ENCODE data around the gene USP11. TPM values are rescaled to one million over a fixed set of nuclear protein-coding genes. Genes with fewer than 3 reads are reported as not detected.

The USP11 gene
- total RNA-seq, 2 donors from 2014 or later = 113 to 214 TPM

DNA sequence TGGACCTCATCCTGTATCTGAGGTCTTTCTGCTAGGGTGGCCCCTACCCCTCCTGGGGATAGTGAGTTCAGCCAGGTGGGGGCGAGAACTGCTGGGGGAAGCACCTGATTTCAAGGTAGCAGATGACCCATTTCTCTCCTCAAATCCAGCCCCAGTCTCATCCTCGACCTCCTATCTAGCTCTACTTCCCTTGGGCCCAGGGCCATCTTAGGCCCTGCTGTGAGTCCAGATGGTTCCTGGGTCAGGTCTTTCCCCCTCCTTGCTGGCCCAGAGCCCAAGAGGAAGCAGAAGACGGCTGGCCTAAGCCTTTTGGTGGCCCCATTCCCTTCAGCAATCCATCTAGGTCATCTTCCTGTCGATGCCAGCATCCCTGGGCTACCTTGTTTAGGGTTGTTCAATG, 11.1 kb upstream of the USP11 start:
- Histone ChIP-seq H3K36me3 (ENCODE audit: control insufficient read depth, insufficient read depth, low read length) (peaks cover 35% of the 10 kb centered on the region), H3K9ac (ENCODE audit: extremely low read depth, low read length, poor library complexity, severe bottlenecking) (no peak overlapping the region), H3K27ac (ENCODE audit: low read depth, low read length) (no peak overlapping the region), H3K4me1 (ENCODE audit: control insufficient read depth, insufficient read depth, low read length) (no peaks in the 10 kb centered on the region), H3K9me3 (ENCODE audit: control insufficient read depth, low read length) (no peaks in the 10 kb centered on the region), H3K27me3 (ENCODE audit: control insufficient read depth, insufficient read depth, low read length, poor library complexity, severe bottlenecking) (no peaks in the 10 kb centered on the region), H3K4me3 (ENCODE audit: low read length) (no peak overlapping the region)
- TF ChIP-seq, protein P1, sequence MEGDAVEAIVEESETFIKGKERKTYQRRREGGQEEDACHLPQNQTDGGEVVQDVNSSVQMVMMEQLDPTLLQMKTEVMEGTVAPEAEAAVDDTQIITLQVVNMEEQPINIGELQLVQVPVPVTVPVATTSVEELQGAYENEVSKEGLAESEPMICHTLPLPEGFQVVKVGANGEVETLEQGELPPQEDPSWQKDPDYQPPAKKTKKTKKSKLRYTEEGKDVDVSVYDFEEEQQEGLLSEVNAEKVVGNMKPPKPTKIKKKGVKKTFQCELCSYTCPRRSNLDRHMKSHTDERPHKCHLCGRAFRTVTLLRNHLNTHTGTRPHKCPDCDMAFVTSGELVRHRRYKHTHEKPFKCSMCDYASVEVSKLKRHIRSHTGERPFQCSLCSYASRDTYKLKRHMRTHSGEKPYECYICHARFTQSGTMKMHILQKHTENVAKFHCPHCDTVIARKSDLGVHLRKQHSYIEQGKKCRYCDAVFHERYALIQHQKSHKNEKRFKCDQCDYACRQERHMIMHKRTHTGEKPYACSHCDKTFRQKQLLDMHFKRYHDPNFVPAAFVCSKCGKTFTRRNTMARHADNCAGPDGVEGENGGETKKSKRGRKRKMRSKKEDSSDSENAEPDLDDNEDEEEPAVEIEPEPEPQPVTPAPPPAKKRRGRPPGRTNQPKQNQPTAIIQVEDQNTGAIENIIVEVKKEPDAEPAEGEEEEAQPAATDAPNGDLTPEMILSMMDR (conservative IDR thresholded peaks at IDR 0.05) = no peak
- H3K36me3 Mint-ChIP-seq (ENCODE audit: low read depth) = peaks cover 55% of the 10 kb centered on the region
- DNase-seq = no peak
- no peak overlapping the region for H3K4me3 Mint-ChIP-seq
- 93% methylated on average over 4 of the region's 4 CpGs; no CpG with 5 or more reads in 1 of the 2 experiments for WGBS, 2 experiments (ENCODE audit: insufficient coverage in 1 of 2, insufficient read length in 1 of 2)
- no peak overlapping the region for H3K27ac Mint-ChIP-seq
- no peaks in the 10 kb centered on the region for H3K27me3 Mint-ChIP-seq (ENCODE audit: insufficient read depth)
- peaks cover 26% of the 10 kb centered on the region for H3K4me1 Mint-ChIP-seq
- H3K9me3 Mint-ChIP-seq = no peaks in the 10 kb centered on the region

DNA sequence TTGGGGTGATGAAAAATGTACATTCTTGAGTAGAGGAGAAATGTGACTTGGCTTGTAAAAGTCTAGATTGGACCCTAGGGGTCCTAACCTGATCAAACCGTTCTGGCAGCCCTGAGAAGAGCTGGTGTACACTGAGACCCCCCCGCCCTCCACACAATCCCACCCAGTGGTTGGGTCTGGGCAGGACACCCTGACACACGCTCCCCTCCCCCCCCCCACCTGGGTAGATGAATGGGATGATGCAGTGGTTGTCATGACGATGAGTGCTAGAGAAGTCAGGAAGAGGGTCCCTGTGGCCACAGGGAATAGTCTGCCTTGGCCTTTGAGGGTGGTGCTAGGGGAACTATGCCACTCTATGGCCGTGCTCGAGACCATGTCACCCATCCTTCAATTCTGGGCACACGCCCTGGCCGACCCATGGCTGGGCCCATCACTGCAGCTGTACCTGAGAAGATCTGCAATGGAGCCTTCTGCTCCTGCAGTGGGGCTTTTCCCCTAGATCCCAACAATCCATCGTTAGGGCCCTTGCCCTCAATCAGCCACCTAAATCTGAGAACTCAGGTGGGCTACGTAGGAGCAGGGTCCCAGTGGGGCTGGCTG, 10.0 kb upstream of the USP11 start:
- no peaks in the 10 kb centered on the region for H3K27me3 ChIP-seq (ENCODE audit: control insufficient read depth, insufficient read depth, low read length, poor library complexity, severe bottlenecking)
- DNase-seq = peak; percentile 73
- Mint-ChIP-seq H3K9me3 (no peaks in the 10 kb centered on the region), H3K4me1 (peaks cover 18% of the 10 kb centered on the region), H3K27me3 (ENCODE audit: insufficient read depth) (no peaks in the 10 kb centered on the region), H3K27ac (no peak overlapping the region), H3K36me3 (ENCODE audit: low read depth) (peaks cover 62% of the 10 kb centered on the region), H3K4me3 (no peak overlapping the region)
- H3K4me1 ChIP-seq (ENCODE audit: control insufficient read depth, insufficient read depth, low read length) = no peaks in the 10 kb centered on the region
- H3K4me3 ChIP-seq (ENCODE audit: low read length) = no peak overlapping the region
- no peak overlapping the region for H3K27ac ChIP-seq (ENCODE audit: low read depth, low read length)
- WGBS, 2 experiments (ENCODE audit: insufficient coverage in 1 of 2, insufficient read length in 1 of 2) = 97% methylated on average over 6 of the region's 10 CpGs; no CpG with 5 or more reads in 1 of the 2 experiments
- no peaks in the 10 kb centered on the region for H3K9me3 ChIP-seq (ENCODE audit: control insufficient read depth, low read length)
- peaks cover 44% of the 10 kb centered on the region for H3K36me3 ChIP-seq (ENCODE audit: control insufficient read depth, insufficient read depth, low read length)
- H3K9ac ChIP-seq (ENCODE audit: extremely low read depth, low read length, poor library complexity, severe bottlenecking) = no peak overlapping the region
- TF ChIP-seq, protein P1 (conservative IDR thresholded peaks at IDR 0.05) = peak; percentile 41

DNA sequence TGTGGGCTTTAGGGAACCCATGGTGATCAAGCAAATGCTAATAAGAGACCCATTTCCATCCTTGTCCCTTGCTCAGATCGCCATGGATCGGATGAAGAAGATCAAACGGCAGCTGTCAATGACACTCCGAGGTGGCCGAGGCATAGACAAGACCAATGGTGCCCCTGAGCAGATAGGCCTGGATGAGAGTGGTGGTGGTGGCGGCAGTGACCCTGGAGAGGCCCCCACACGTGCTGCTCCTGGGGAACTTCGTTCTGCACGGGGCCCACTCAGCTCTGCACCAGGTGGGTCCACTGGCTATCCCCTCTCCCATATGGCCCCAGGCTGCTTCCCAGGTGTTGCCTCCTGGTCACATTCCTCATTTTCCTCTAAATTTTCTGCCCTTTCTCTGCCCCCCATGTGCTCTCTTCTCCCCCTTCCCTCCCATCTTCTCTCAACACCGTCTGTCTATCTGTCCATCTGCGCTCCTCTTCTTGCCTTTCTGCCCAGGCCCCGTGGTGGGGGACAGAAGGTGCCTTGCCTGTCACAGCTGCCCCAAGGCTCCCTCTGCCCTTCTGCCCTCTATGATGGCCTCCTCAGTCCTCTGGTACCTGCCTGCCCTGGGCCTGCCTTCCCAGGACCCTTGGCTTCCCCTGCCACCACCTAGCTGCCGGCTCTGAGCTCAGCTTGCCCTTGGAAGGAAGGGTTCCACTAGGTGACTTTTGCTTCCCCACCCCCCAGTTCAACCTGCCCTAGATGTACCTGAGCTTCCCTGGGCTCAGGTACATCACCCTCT, 9.1 kb upstream of the USP11 start:
- Mint-ChIP-seq H3K9me3 (no peaks in the 10 kb centered on the region), H3K36me3 (ENCODE audit: low read depth) (peaks cover 70% of the 10 kb centered on the region), H3K27me3 (ENCODE audit: insufficient read depth) (no peaks in the 10 kb centered on the region), H3K27ac (no peak overlapping the region), H3K4me3 (no peak overlapping the region), H3K4me1 (peaks cover 18% of the 10 kb centered on the region)
- 96% methylated on average over 13 of the region's 13 CpGs; no CpG with 5 or more reads in 1 of the 2 experiments for WGBS, 2 experiments (ENCODE audit: insufficient coverage in 1 of 2, insufficient read length in 1 of 2)
- peaks cover 50% of the 10 kb centered on the region for H3K36me3 ChIP-seq (ENCODE audit: control insufficient read depth, insufficient read depth, low read length)
- H3K9me3 ChIP-seq (ENCODE audit: control insufficient read depth, low read length) = no peaks in the 10 kb centered on the region
- DNase-seq = no peak
- TF ChIP-seq, protein P1 (conservative IDR thresholded peaks at IDR 0.05) = no peak
- H3K4me1 ChIP-seq (ENCODE audit: control insufficient read depth, insufficient read depth, low read length) = no peaks in the 10 kb centered on the region
- no peak overlapping the region for H3K27ac ChIP-seq (ENCODE audit: low read depth, low read length)
- H3K27me3 ChIP-seq (ENCODE audit: control insufficient read depth, insufficient read depth, low read length, poor library complexity, severe bottlenecking) = no peaks in the 10 kb centered on the region
- no peak overlapping the region for H3K4me3 ChIP-seq (ENCODE audit: low read length)
- H3K9ac ChIP-seq (ENCODE audit: extremely low read depth, low read length, poor library complexity, severe bottlenecking) = no peak overlapping the region

All from endodermal cell (in vitro differentiated cells).